Omental fat pad (tissue), 4 donors: ENCODE data around the gene PDS5A. TPM values are rescaled to one million over a fixed set of nuclear protein-coding genes. Genes with fewer than 3 reads are reported as not detected.
"Not testable (repeated sequence)": the region's sequence is repeated elsewhere in the genome, so short reads cannot be mapped to it uniquely, and the experiment has no call there.

ENCODE experiments used
- ATAC-seq: fragments of 150-250 bp; one replicate; pipeline ENCODE4 v1.9.1; 2016; ENCODE audit warnings: mild to moderate bottlenecking, moderate library complexity; ENCODE audit not compliant: low FRiP score
- DNase-seq: peaks from one replicate; pipeline ENCODE4 v3.0.0-alpha.2; 2019; ENCODE audit warnings: low spot score
- small RNA-seq: library from RNA; depleted of rRNA; stranded (forward); fragments of <200 nt; gene quantifications from one replicate; pipeline ENCODE3, GENCODE V24; 2016
- total RNA-seq, 4 donors: library from RNA; depleted of rRNA; stranded (reverse); fragments of >200 nt; gene quantifications; one replicate each; pipeline ENCODE4 v1.1.0, GENCODE V29; 2016
- TF ChIP-seq, protein P1 (sequence below), 3 donors: fragments of 450-650 bp; IDR thresholded peaks; one replicate each; pipeline ENCODE4 v1.5.1; 2016 to 2017; ENCODE audit warnings: antibody characterized with exemption in 3 of 3, mild to moderate bottlenecking in 3 of 3, moderate library complexity in 2 of 3

Gene PDS5A
- total RNA-seq, 4 donors from 2014 or later = 60.0 to 86.9 (median 75.1) TPM

DNA sequence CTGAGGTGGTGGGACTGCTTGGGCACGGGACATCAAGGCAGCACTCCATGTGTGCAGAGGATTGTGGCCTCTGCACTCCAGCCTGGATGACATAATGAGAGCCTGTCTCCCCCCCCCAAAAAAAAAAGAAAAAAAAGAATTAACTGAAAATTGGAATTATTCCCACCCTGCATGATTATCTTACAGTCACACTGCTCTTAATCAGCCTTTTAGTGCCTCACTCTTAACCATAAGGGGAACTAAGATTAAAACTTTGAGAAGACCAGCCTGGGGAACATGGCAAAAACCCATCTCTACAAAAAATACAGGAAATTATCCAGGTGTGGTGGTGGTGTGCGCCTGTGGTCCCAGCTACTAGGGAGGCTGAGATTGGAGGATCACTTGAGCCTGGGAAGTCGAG lies 185.2 kb downstream of the PDS5A start:
- no peak for DNase-seq
- TF ChIP-seq, protein P1, sequence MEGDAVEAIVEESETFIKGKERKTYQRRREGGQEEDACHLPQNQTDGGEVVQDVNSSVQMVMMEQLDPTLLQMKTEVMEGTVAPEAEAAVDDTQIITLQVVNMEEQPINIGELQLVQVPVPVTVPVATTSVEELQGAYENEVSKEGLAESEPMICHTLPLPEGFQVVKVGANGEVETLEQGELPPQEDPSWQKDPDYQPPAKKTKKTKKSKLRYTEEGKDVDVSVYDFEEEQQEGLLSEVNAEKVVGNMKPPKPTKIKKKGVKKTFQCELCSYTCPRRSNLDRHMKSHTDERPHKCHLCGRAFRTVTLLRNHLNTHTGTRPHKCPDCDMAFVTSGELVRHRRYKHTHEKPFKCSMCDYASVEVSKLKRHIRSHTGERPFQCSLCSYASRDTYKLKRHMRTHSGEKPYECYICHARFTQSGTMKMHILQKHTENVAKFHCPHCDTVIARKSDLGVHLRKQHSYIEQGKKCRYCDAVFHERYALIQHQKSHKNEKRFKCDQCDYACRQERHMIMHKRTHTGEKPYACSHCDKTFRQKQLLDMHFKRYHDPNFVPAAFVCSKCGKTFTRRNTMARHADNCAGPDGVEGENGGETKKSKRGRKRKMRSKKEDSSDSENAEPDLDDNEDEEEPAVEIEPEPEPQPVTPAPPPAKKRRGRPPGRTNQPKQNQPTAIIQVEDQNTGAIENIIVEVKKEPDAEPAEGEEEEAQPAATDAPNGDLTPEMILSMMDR (IDR thresholded peaks at IDR 0.05) = no peak

GRCh38 chr4:39792128-39792527 lies 185.6 kb downstream of the PDS5A start:
- DNase-seq (no peak), ATAC-seq (no peak)
- TF ChIP-seq, protein P1 (IDR thresholded peaks at IDR 0.05) = no peak

More for the DNA sequence above, 185.2 kb downstream of the PDS5A start:
- ATAC-seq = no peak

DNA sequence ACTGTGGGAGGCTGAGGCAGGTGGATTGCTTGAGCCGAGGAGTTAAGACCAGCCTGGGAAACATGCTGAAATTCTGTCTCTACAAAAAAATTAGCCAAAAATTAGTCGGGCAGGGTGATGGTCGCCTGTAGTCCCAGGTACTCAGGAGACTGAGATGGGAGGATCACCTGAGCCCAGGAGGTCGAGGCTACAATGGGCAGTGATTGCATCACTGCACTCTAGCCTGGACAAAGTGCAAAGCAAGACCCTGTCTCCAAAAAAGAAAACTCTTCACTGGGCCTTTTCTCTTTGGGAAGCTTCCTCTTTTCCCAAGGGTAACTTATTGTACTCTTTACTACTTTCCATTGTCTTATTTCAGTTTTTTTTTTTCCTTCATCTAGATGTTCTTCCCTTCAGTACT lies 190.9 kb downstream of the PDS5A start:
- no peak for ATAC-seq
- TF ChIP-seq, protein P1 (IDR thresholded peaks at IDR 0.05) = no peak
- DNase-seq = no peak

DNA sequence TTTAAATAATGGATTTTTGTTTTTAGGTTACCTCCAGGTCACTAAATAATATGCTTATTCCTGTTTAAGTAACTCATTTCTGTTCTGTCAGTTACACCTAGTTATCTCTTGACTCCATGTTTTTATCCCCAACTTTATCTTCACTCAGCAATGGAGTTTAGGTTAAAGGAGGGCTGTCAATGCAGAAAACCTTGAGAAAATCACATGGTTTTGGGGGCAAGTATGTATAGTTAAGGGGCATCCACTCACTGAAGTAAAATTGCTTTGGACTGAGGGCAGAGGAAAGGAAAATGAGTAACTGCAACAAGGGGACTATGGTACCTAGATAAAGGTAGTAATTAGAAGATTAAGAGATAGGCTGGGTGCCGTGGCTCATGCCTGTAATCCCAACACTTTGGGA lies 192.6 kb downstream of the PDS5A start:
- DNase-seq (no peak), ATAC-seq (no peak)
- TF ChIP-seq, protein P1 (IDR thresholded peaks at IDR 0.05) = no peak

DNA sequence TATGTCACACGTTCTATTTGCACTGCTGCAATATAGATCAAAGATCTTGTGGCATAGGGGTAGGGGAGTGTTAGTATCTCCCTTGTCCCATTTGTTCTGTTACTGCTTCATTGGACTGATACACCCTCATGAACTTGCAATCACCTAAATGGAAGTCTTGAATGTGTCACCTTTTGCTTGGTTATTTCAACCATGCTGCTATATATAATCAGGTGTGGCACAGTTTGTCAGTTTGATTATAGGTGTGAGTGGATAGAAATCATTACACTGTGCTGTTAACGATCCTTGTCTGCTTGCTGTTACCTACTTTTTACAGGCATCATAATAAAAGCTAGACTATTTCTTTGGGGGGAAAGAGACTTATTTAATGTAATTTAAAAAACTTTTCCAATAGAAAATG lies 195.7 kb downstream of the PDS5A start:
- not testable (repeated sequence) for ATAC-seq, DNase-seq

Small RNA genes lying within 50 kb of the gene (small RNA-seq; reads per million reads assigned to genes)
- not detected for gene RNA5SP159

Other genes with a start within 250 kb of the PDS5A start
- gene N4BP2, start 78.9 kb upstream of the PDS5A start, total RNA-seq = 1 to 10 TPM; 6.5 to 9.2 (median 9.0) TPM
- gene RHOH, start 219.1 kb upstream of the PDS5A start, total RNA-seq = 1 to 10 TPM; 1.8 to 5.8 (median 4.6) TPM